Measurements from ENCODE around the gene POLQ.
"Not testable (repeated sequence)": the region's sequence is repeated elsewhere in the genome, so short reads cannot be mapped to it uniquely, and the experiment has no call there.

Gene POLQ

GRCh38 chr3:121508389-121508788, 37.4 kb downstream of the POLQ start:
- DNase-seq = no peak

GRCh38 chr3:121505256-121505655, 40.5 kb downstream of the POLQ start:
- no peak for DNase-seq

GRCh38 chr3:121504618-121505017, 41.2 kb downstream of the POLQ start:
- DNase-seq = no peak

- DNase-seq = no peak
Measured at GRCh38 chr3:121496786-121497185, 49.0 kb downstream of the POLQ start.

GRCh38 chr3:121493431-121493830, 52.4 kb downstream of the POLQ start:
- DNase-seq = no peak

GRCh38 chr3:121491683-121492320, 54.0 kb downstream of the POLQ start:
- no peak for DNase-seq

- DNase-seq = no peak
Measured at GRCh38 chr3:121490161-121490560, 55.6 kb downstream of the POLQ start.

- DNase-seq = no peak
Measured at GRCh38 chr3:121488628-121489027, 57.2 kb downstream of the POLQ start.

GRCh38 chr3:121483290-121483689, 62.5 kb downstream of the POLQ start:
- peak in 1 of 5 experiments; percentile 16 for DNase-seq

- DNase-seq = no peak
Measured at GRCh38 chr3:121482660-121483059, 63.1 kb downstream of the POLQ start.

- no peak for DNase-seq
Measured at GRCh38 chr3:121481106-121481880, 64.5 kb downstream of the POLQ start.

- DNase-seq = no peak
Measured at GRCh38 chr3:121477589-121477988, 68.2 kb downstream of the POLQ start.

- no peak for DNase-seq
Measured at GRCh38 chr3:121473001-121473400, 72.8 kb downstream of the POLQ start.

- no peak for DNase-seq
Measured at GRCh38 chr3:121467085-121467484, 78.7 kb downstream of the POLQ start.

- DNase-seq = no peak
Measured at GRCh38 chr3:121463745-121464144, 82.0 kb downstream of the POLQ start.

GRCh38 chr3:121462565-121462964, 83.2 kb downstream of the POLQ start:
- no peak for DNase-seq

- not testable (repeated sequence) for DNase-seq
Measured at GRCh38 chr3:121451752-121452151, 94.0 kb downstream of the POLQ start.

GRCh38 chr3:121443456-121443855, 102.3 kb downstream of the POLQ start:
- no peak for DNase-seq

GRCh38 chr3:121436641-121437040, 109.1 kb downstream of the POLQ start:
- DNase-seq = no peak

GRCh38 chr3:121436074-121436473, 109.7 kb downstream of the POLQ start:
- DNase-seq = no peak

- peak in 3 of 5 experiments; percentile 7 to 85 (median 35) for DNase-seq
Measured at GRCh38 chr3:121431726-121432517, 113.9 kb downstream of the POLQ start.

- no peak for DNase-seq
Measured at GRCh38 chr3:121430664-121431215, 115.0 kb downstream of the POLQ start.

GRCh38 chr3:121424549-121424948, 121.2 kb downstream of the POLQ start:
- DNase-seq = no peak
